Central memory CD8-positive, alpha-beta T cell (primary cell): Measurements from ENCODE around the gene ARL5C.

Experiments
- ATAC-seq: fragments of 150-1000 bp; cut with Tn5 transposase; replicated peaks from 2 replicates; pipeline ENCODE4 v1.10.0; 2022; ENCODE audit warnings: mild to moderate bottlenecking, moderate FRiP score, moderate number of reproducible peaks; ENCODE audit not compliant: poor library complexity, severe bottlenecking; ENCODE audit errors: extremely low read depth
- DNase-seq, 2 donors: peaks; one replicate each; pipeline ENCODE4 v3.0.0; 2021; ENCODE audit warnings: low spot score in 2 of 2
- H3K27ac Mint-ChIP-seq: one replicate; pipeline ENCODE4 v1.8.0; 2022; ENCODE audit warnings: low read depth, mild to moderate bottlenecking, moderate library complexity, mixed read lengths
- H3K27me3 Mint-ChIP-seq: one replicate; pipeline ENCODE4 v1.8.0; 2022; ENCODE audit warnings: mixed read lengths
- H3K36me3 Mint-ChIP-seq: one replicate; pipeline ENCODE4 v1.8.0; 2022; ENCODE audit warnings: mild to moderate bottlenecking, moderate library complexity, mixed read lengths; ENCODE audit not compliant: insufficient read depth
- H3K4me1 Mint-ChIP-seq: one replicate; pipeline ENCODE4 v1.8.0; 2022; ENCODE audit warnings: mixed read lengths
- H3K4me3 Mint-ChIP-seq: one replicate; pipeline ENCODE4 v1.8.0; 2022; ENCODE audit warnings: mild to moderate bottlenecking, moderate library complexity, mixed read lengths
- H3K9me3 Mint-ChIP-seq: one replicate; pipeline ENCODE4 v1.8.0; 2022; ENCODE audit warnings: mixed read lengths

Gene ARL5C

GRCh38 chr17:39153599-39154051, 12.3 kb downstream of the ARL5C start:
- Mint-ChIP-seq H3K4me3 (peak overlapping the region; percentile 100), H3K27ac (peak overlapping the region; percentile 100), H3K27me3 (peaks cover 12% of the 10 kb centered on the region), H3K36me3 (peaks cover 37% of the 10 kb centered on the region), H3K9me3 (no peaks in the 10 kb centered on the region), H3K4me1 (peaks cover 50% of the 10 kb centered on the region)
- peak; percentile 90 to 95 for DNase-seq
- peak; percentile 72 for ATAC-seq

- DNase-seq, result no peak
- ATAC-seq, result no peak
- H3K4me1 Mint-ChIP-seq, result peaks cover 50% of the 10 kb centered on the region
Measured at GRCh38 chr17:39151943-39152818, 13.8 kb downstream of the ARL5C start.

GRCh38 chr17:39151150-39151942, 14.6 kb downstream of the ARL5C start, which contains the start of gene PLXDC1:
PLXDC1 (minus strand) TSS chr17:39151637; CDS start chr17:39151437, 200 bp downstream.
- no peak for DNase-seq
- Mint-ChIP-seq H3K27me3 (peaks cover 12% of the 10 kb centered on the region), H3K27ac (peak within 1 kb of the TSS; percentile 100), H3K36me3 (peaks cover 37% of the 10 kb centered on the region), H3K4me3 (peak within 1 kb of the TSS; percentile 100), H3K9me3 (no peaks in the 10 kb centered on the region), H3K4me1 (peaks cover 50% of the 10 kb centered on the region)
- no peak for ATAC-seq

More at GRCh38 chr17:39151943-39152818, 13.8 kb downstream of the ARL5C start:
- H3K9me3 Mint-ChIP-seq, result no peaks in the 10 kb centered on the region
- peaks cover 12% of the 10 kb centered on the region for H3K27me3 Mint-ChIP-seq
- H3K27ac Mint-ChIP-seq, result peak overlapping the region; percentile 100
- peak overlapping the region; percentile 100 for H3K4me3 Mint-ChIP-seq
- peaks cover 37% of the 10 kb centered on the region for H3K36me3 Mint-ChIP-seq

GRCh38 chr17:39150795-39151149, 15.2 kb downstream of the ARL5C start:
- peak overlapping the region; percentile 61 for H3K27ac Mint-ChIP-seq
- H3K9me3 Mint-ChIP-seq, result no peaks in the 10 kb centered on the region

GRCh38 chr17:39150104-39150634, 15.8 kb downstream of the ARL5C start:
- ATAC-seq (no peak), DNase-seq (no peak)
- peak overlapping the region; percentile 100 for H3K4me3 Mint-ChIP-seq
- H3K36me3 Mint-ChIP-seq, result peaks cover 33% of the 10 kb centered on the region
- H3K4me1 Mint-ChIP-seq, result peaks cover 50% of the 10 kb centered on the region
- H3K27ac Mint-ChIP-seq, result peak overlapping the region; percentile 61
- H3K27me3 Mint-ChIP-seq, result peaks cover 12% of the 10 kb centered on the region
- H3K9me3 Mint-ChIP-seq, result no peaks in the 10 kb centered on the region

More at GRCh38 chr17:39150795-39151149, 15.2 kb downstream of the ARL5C start:
- ATAC-seq (no peak), DNase-seq (no peak)
- Mint-ChIP-seq H3K4me1 (peaks cover 50% of the 10 kb centered on the region), H3K4me3 (peak overlapping the region; percentile 100), H3K27me3 (peaks cover 12% of the 10 kb centered on the region), H3K36me3 (peaks cover 37% of the 10 kb centered on the region)

- H3K4me1 Mint-ChIP-seq, result peaks cover 28% of the 10 kb centered on the region
- H3K27me3 Mint-ChIP-seq, result no peaks in the 10 kb centered on the region
- no peaks in the 10 kb centered on the region for H3K9me3 Mint-ChIP-seq
- DNase-seq (no peak), ATAC-seq (no peak)
- H3K36me3 Mint-ChIP-seq, result peaks cover 8% of the 10 kb centered on the region
- H3K27ac Mint-ChIP-seq, result no peak overlapping the region
- no peak overlapping the region for H3K4me3 Mint-ChIP-seq
Measured at GRCh38 chr17:39147221-39148185, 18.5 kb downstream of the ARL5C start.

- Mint-ChIP-seq H3K27me3 (no peaks in the 10 kb centered on the region), H3K36me3 (peaks cover 2% of the 10 kb centered on the region), H3K4me1 (peaks cover 20% of the 10 kb centered on the region), H3K9me3 (no peaks in the 10 kb centered on the region), H3K4me3 (no peak overlapping the region), H3K27ac (no peak overlapping the region)
- DNase-seq (no peak), ATAC-seq (no peak)
Measured at GRCh38 chr17:39146273-39146672, 19.7 kb downstream of the ARL5C start.

GRCh38 chr17:39145143-39145542, 20.8 kb downstream of the ARL5C start:
- ATAC-seq (no peak), DNase-seq (no peak)
- Mint-ChIP-seq H3K4me1 (peaks cover 13% of the 10 kb centered on the region), H3K9me3 (no peaks in the 10 kb centered on the region), H3K36me3 (no peaks in the 10 kb centered on the region), H3K27me3 (no peaks in the 10 kb centered on the region), H3K27ac (no peak overlapping the region), H3K4me3 (no peak overlapping the region)

- no peaks in the 10 kb centered on the region for H3K9me3 Mint-ChIP-seq
- H3K27ac Mint-ChIP-seq, result no peak overlapping the region
- H3K36me3 Mint-ChIP-seq, result no peaks in the 10 kb centered on the region
- no peak for DNase-seq
- no peak for ATAC-seq
- H3K4me3 Mint-ChIP-seq, result no peak overlapping the region
- peaks cover 6% of the 10 kb centered on the region for H3K4me1 Mint-ChIP-seq
- H3K27me3 Mint-ChIP-seq, result no peaks in the 10 kb centered on the region
Measured at GRCh38 chr17:39144416-39144840, 21.5 kb downstream of the ARL5C start.

- Mint-ChIP-seq H3K36me3 (no peaks in the 10 kb centered on the region), H3K27ac (no peak overlapping the region), H3K9me3 (no peaks in the 10 kb centered on the region), H3K4me3 (no peak overlapping the region), H3K4me1 (peaks cover 4% of the 10 kb centered on the region), H3K27me3 (no peaks in the 10 kb centered on the region)
- DNase-seq (no peak), ATAC-seq (no peak)
Measured at GRCh38 chr17:39143552-39144093, 22.3 kb downstream of the ARL5C start.

- H3K4me3 Mint-ChIP-seq, result no peak overlapping the region
- no peak for DNase-seq
- ATAC-seq, result no peak
- H3K27ac Mint-ChIP-seq, result no peak overlapping the region
- H3K27me3 Mint-ChIP-seq, result no peaks in the 10 kb centered on the region
- H3K9me3 Mint-ChIP-seq, result no peaks in the 10 kb centered on the region
- peaks cover 11% of the 10 kb centered on the region for H3K4me1 Mint-ChIP-seq
- peaks cover 2% of the 10 kb centered on the region for H3K36me3 Mint-ChIP-seq
Measured at GRCh38 chr17:39141915-39142664, 23.9 kb downstream of the ARL5C start.
